ENCODE data around the gene AADACL2. TPM values are rescaled to one million over a fixed set of nuclear protein-coding genes. Genes with fewer than 3 reads are reported as not detected.
"Not testable (repeated sequence)": the region's sequence is repeated elsewhere in the genome, so short reads cannot be mapped to it uniquely, and the experiment has no call there.

The AADACL2 gene
- total RNA-seq, 1 donor from 2014 or later, result not detected

DNA sequence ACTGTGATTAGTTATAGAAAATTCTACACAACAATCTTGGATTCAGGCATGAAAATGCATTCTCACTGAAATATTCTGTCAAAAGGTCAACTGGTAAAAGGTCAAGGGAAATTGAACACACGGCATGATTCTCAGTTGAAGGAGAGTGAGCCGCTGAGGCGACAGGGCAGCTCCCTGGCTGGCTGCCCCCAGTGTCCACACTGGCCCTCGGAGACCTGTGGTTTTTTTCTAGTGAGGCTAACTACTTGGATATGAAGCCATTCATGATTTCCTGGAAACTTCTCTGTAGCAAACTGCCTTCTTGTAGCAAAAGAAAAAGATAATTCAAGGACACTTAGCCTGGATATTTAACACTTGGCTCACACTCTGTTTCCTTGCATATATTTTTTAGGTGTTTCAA, 37.2 kb downstream of the AADACL2 start:
- Mint-ChIP-seq H3K4me3 (no peak overlapping the region), H3K9me3 (no peaks in the 10 kb centered on the region), H3K27me3 (ENCODE audit: insufficient read depth) (peaks cover 9% of the 10 kb centered on the region), H3K27ac (no peak overlapping the region), H3K36me3 (ENCODE audit: low read depth) (no peaks in the 10 kb centered on the region), H3K4me1 (ENCODE audit: low read depth) (no peaks in the 10 kb centered on the region)
- DNase-seq (ENCODE audit: low spot score), result no peak
- intact Hi-C loops (cut with micrococcal nuclease), result no loop called here

DNA sequence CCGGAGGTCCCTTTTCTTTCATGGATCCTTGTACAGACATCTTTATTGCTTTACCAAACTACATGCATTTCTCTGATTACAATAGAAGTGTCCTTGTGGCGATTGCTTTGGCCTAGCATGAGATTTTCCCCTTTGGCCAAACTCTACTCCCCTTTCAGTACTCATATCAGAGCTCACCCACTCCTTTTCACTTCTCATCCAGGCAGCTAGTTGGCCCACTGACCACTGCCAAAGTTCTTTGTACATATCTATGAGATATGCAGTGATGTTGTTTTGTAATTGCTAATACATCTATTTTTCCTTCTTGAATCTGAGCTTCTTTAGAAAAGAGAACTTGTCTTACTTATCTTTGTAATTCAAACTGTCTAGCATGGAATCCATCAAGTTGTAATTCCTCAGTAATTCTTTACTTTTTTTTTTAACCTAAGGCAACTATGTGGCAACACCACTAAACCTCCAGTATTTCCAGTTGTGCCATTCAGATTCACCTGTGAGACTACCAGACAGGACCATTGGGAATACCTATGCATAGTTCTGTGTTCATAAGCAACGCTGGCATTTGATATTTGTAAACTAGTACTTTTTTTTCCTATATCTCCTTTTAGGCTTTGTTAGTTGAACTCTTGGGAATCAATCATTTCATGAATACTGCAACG, 39.2 kb downstream of the AADACL2 start:
- Mint-ChIP-seq H3K4me1 (ENCODE audit: low read depth) (no peaks in the 10 kb centered on the region), H3K27ac (no peak overlapping the region), H3K27me3 (ENCODE audit: insufficient read depth) (peaks cover 7% of the 10 kb centered on the region), H3K36me3 (ENCODE audit: low read depth) (no peaks in the 10 kb centered on the region), H3K9me3 (no peaks in the 10 kb centered on the region), H3K4me3 (no peak overlapping the region)
- intact Hi-C loops (cut with micrococcal nuclease), result no loop called here
- DNase-seq (ENCODE audit: low spot score), result no peak

DNA sequence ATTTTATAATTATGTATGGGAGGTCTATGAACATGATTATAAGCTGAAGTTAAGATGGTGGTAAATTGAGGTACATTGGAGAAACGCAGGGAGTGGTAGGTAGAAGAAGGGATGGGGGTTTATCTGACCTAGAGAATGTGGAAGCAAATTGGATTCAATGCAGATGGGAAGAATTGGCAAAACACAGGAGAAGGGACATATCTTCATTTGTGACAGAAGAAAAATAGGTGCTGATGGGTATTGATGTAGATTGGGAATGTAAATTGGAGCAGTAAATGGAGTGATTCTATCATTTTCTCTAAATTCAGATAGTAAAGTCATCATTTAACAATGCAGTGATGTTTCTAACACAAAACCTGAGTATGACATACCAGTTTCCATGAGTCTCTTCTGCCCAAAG, 40.5 kb downstream of the AADACL2 start:
- H3K4me1 Mint-ChIP-seq (ENCODE audit: low read depth), result no peaks in the 10 kb centered on the region
- intact Hi-C loops (cut with micrococcal nuclease), result no loop called here
- H3K9me3 Mint-ChIP-seq, result no peaks in the 10 kb centered on the region
- H3K4me3 Mint-ChIP-seq, result no peak overlapping the region
- H3K27me3 Mint-ChIP-seq (ENCODE audit: insufficient read depth), result peaks cover 5% of the 10 kb centered on the region
- no peak overlapping the region for H3K27ac Mint-ChIP-seq
- no peak for DNase-seq (ENCODE audit: low spot score)
- H3K36me3 Mint-ChIP-seq (ENCODE audit: low read depth), result no peaks in the 10 kb centered on the region

DNA sequence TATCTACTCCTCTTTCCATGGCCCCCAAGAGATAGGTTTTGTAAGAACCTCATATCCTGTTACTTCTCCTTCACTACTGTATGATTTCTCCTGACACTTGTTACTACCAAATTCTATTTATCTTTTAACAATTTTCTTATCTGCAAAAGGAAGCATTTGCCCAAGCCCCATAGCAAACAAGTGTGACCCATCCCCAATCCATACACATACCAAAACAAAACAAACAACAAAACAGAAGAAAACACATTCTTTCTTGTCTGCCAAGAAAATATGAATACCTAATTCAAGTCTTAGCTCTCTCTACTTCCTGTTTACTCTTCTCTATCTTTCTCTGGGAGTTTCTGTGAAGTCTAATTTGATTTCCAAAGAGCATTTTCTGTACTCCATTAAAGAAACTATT, 41.2 kb downstream of the AADACL2 start:
- Mint-ChIP-seq H3K27ac (no peak overlapping the region), H3K36me3 (ENCODE audit: low read depth) (no peaks in the 10 kb centered on the region), H3K27me3 (ENCODE audit: insufficient read depth) (peaks cover 2% of the 10 kb centered on the region), H3K4me1 (ENCODE audit: low read depth) (no peaks in the 10 kb centered on the region), H3K9me3 (no peaks in the 10 kb centered on the region), H3K4me3 (no peak overlapping the region)
- no peak for DNase-seq (ENCODE audit: low spot score)
- intact Hi-C loops (cut with micrococcal nuclease), result no loop called here

DNA sequence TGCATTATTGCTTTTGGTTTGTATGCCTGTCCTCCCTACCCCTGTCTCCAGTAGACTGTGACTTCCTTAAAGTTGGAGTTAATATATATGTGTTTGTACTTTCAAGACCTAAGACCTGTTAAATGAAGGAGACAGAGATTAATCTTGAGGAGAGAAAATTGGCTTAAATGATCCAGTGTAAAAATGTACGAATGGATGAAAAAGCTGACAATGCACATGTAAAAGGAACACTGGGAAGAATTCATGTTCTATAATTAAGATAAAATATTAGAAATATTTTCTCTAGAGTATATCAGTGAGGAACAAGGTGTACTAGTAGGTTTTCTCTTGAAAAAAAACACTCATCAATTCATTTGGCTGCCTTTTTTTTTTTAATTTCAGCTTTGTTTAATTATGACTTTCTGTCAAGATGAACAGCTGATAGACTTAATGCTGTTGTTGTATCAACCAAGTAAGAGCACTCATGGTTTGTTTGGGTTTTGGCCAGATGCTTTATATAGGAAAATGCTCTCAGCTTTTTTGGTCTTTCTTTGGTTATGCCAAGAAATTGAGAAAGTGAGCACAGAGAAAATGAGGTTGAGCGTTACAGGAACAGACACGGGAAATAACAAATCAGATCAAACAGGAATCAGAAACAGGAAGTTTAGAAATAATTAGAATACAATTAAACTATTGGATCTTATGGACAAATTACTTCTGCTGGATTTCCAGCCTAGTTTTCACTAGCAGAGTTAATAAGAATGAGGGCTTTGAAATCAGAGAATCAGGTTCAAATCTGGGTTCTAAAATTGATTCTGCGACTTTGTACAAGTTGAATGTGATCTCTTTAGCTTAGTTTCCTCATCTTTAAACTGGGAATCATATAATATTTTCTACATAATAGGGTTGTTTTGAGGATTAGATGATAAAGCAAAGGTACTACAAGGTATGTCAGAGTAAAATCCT, 41.9 kb downstream of the AADACL2 start:
- intact Hi-C loops (cut with micrococcal nuclease), result no loop called here
- H3K9me3 Mint-ChIP-seq, result no peaks in the 10 kb centered on the region

DNA sequence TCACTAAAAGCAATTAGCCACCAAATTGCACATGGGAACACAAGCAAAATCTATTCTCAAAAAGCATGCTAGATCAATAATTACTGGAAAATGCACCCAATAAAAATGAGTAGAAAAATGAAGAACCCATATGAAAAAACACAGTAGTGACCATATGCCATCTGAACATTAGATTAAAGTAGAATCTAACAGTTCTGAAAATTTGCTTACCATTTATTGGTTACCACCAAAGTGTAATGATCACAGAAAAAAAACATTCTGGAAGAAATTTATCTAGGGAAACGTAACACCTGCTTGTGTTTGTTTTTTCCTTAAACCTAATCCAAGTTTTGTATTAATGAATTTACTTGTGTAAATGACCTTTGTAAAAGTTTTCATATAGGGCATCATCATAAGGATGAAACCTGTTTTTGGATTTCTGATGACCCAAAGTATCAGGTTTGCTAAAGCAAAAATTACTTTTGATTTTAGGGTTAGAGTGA, 42.6 kb downstream of the AADACL2 start:
- Mint-ChIP-seq H3K4me3 (no peak overlapping the region), H3K36me3 (ENCODE audit: low read depth) (no peaks in the 10 kb centered on the region), H3K27me3 (ENCODE audit: insufficient read depth) (peaks cover 2% of the 10 kb centered on the region), H3K27ac (no peak overlapping the region), H3K9me3 (no peaks in the 10 kb centered on the region), H3K4me1 (ENCODE audit: low read depth) (no peaks in the 10 kb centered on the region)
- no peak for DNase-seq (ENCODE audit: low spot score)
- intact Hi-C loops (cut with micrococcal nuclease), result no loop called here

More for the DNA sequence above, 41.9 kb downstream of the AADACL2 start:
- Mint-ChIP-seq H3K4me3 (no peak overlapping the region), H3K36me3 (ENCODE audit: low read depth) (no peaks in the 10 kb centered on the region), H3K27me3 (ENCODE audit: insufficient read depth) (peaks cover 2% of the 10 kb centered on the region), H3K4me1 (ENCODE audit: low read depth) (no peaks in the 10 kb centered on the region), H3K27ac (no peak overlapping the region)
- DNase-seq (ENCODE audit: low spot score), result no peak

DNA sequence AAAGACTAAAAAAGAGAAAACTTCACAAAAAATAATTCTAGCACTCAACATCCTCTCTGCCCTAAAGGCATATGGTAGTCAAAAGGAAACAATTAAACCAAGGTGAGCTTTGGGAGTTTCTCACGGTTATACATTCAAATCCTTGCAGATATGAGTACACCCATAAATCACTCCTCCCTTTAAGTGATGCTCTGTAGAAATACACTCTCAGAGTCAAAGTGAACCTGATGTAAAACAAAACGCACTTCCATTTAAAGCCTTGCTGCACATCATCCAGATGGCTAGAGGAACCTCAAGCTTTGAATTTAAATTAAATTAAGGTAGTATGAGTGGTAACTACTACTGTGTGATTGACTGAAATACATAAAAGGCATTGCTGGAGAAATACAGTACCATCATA, 44.2 kb downstream of the AADACL2 start:
- Mint-ChIP-seq H3K9me3 (no peaks in the 10 kb centered on the region), H3K4me3 (no peak overlapping the region), H3K27me3 (ENCODE audit: insufficient read depth) (peaks cover 2% of the 10 kb centered on the region), H3K27ac (no peak overlapping the region), H3K36me3 (ENCODE audit: low read depth) (no peaks in the 10 kb centered on the region), H3K4me1 (ENCODE audit: low read depth) (no peaks in the 10 kb centered on the region)
- intact Hi-C loops (cut with micrococcal nuclease), result no loop called here
- DNase-seq (ENCODE audit: low spot score), result no peak

DNA sequence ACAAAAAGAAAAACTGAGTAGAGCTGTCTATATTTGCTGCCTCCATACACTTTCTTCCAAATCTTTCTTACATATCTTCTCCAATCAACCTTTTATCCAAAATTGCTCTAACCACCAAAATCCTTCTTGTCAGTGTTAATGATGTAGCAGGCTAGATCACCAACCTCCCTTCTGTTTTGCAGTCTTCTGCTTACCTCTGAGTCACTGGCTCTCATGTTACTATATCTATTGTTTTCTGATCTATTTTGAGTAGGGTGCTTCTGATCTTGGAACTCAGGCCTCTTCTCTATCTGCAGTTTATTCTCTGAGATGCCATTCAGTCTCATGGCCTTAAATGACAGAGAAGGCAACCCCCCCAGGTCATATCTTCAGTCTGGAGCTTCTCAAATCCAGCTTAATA, 53.9 kb downstream of the AADACL2 start:
- DNase-seq (ENCODE audit: low spot score), result no peak
- intact Hi-C loops (cut with micrococcal nuclease), result no loop called here
- Mint-ChIP-seq H3K9me3 (no peaks in the 10 kb centered on the region), H3K4me3 (no peak overlapping the region), H3K27me3 (ENCODE audit: insufficient read depth) (no peaks in the 10 kb centered on the region), H3K4me1 (ENCODE audit: low read depth) (no peaks in the 10 kb centered on the region), H3K36me3 (ENCODE audit: low read depth) (no peaks in the 10 kb centered on the region), H3K27ac (no peak overlapping the region)

DNA sequence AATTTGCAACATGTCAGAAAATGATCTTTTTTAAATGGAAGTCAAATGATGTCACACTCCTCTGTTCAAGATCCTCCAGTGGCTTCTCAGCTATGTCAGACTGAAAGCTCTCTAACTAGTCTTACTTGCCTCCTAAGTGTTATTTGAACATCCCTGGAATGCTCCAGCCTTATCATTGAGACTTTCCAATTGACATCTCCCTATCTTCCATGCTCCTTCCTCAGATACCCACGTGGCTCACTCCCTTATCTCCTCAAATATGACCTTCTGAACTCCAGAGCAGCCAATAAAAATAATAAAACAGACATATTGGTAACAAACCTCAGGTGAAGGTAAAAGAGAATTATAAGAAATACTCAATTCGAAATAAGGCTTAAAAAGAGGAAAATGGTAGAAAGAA, 54.7 kb downstream of the AADACL2 start:
- H3K4me1 Mint-ChIP-seq (ENCODE audit: low read depth), result no peaks in the 10 kb centered on the region
- intact Hi-C loops (cut with micrococcal nuclease), result no loop called here
- no peak for DNase-seq (ENCODE audit: low spot score)
- no peaks in the 10 kb centered on the region for H3K27me3 Mint-ChIP-seq (ENCODE audit: insufficient read depth)
- no peaks in the 10 kb centered on the region for H3K36me3 Mint-ChIP-seq (ENCODE audit: low read depth)
- no peak overlapping the region for H3K27ac Mint-ChIP-seq
- no peak overlapping the region for H3K4me3 Mint-ChIP-seq
- H3K9me3 Mint-ChIP-seq, result no peaks in the 10 kb centered on the region

DNA sequence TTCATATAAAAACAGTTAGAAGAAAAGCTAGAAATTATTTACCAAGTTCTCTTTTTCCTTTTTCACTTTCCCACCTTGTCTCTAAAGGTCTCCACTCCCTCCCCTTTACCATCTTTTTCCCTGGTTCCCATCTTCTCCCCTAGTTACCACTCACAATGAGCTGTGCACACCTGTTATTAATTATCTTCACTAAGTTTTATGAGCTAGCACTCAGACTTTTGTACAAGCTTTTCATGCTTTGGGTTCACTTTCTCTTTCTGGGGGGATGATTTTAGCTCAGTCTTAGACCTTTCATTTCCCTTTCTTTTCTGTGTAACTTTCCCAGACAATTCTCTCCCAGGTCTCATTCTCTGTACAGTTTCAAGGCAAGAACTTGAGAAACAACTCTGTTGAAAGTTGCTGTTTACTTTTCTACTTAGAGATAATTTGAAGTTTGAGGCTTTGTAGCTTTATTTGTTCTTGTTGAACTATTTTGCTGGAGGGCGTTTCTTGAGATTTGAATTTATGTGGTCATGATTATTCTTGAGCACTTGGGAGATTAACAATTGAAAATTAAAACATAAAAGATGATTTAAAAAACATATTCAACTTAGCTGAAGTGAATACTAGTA, 56.2 kb downstream of the AADACL2 start:
- no peak overlapping the region for H3K4me3 Mint-ChIP-seq
- H3K27me3 Mint-ChIP-seq (ENCODE audit: insufficient read depth), result no peaks in the 10 kb centered on the region
- no peaks in the 10 kb centered on the region for H3K4me1 Mint-ChIP-seq (ENCODE audit: low read depth)
- no peak overlapping the region for H3K27ac Mint-ChIP-seq
- no peaks in the 10 kb centered on the region for H3K9me3 Mint-ChIP-seq
- intact Hi-C loops (cut with micrococcal nuclease), result no loop called here
- DNase-seq (ENCODE audit: low spot score), result no peak
- no peaks in the 10 kb centered on the region for H3K36me3 Mint-ChIP-seq (ENCODE audit: low read depth)

DNA sequence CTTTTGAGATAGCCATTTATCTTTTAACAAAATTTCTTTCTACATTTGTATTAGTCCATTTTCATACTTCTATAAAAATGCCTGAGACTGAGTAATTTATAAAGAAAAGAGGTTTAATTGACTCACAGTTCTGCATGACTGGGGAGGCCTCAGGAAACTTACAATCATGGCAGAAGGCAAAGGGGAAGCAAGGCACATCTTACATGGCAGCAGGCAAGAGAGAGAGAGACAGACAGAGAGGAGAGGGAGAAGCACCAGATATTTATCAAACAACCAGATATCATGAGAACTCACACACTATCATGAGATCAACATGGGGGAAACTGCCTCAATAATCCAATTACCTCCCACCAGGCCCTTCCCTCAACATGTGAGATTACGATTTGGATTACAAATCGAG, 57.0 kb downstream of the AADACL2 start:
- H3K27ac Mint-ChIP-seq; H3K9me3 Mint-ChIP-seq; H3K4me1 Mint-ChIP-seq (ENCODE audit: low read depth); H3K27me3 Mint-ChIP-seq (ENCODE audit: insufficient read depth); H3K4me3 Mint-ChIP-seq; intact Hi-C loops (cut with micrococcal nuclease); H3K36me3 Mint-ChIP-seq (ENCODE audit: low read depth); DNase-seq (ENCODE audit: low spot score): not testable (repeated sequence)

DNA sequence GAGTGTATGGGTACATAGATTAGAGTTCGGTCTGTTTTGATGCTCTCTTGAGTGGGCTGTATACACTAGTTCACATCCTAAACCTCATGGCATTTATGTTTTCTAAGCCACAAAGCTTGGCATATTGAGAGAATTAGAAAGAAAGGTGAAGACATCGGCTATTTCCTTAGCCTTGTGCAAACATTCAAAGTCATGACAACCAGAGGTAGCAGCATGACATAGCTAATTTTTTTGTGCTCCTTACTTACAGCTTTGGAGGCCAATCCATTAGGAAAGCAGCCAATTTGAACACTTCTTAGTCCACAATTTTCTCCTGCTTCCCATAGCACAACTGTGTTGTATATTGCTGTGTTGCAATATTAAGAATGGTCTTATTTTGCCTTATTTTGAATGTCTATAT, 58.7 kb downstream of the AADACL2 start:
- intact Hi-C loops (cut with micrococcal nuclease), result no loop called here

DNA sequence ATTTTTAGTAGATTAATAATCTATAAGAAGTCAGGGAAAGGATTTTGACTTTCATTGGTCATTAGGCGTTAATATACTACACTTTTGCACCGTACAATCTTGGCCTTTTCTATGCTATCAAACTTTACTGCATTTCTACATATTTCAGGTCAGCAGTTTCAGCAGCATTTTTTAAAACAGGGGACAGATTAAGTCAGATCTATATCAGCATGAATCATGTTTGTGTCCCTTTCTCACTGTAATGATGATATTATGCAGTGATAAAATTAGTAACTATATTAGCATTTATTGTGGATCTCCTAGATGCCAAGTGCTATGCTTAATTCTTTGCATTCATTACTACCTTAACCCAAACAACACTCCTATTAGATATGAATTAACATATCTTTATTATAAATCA, 59.9 kb downstream of the AADACL2 start:
- Mint-ChIP-seq H3K4me3 (no peak overlapping the region), H3K9me3 (no peaks in the 10 kb centered on the region), H3K36me3 (ENCODE audit: low read depth) (no peaks in the 10 kb centered on the region), H3K4me1 (ENCODE audit: low read depth) (no peaks in the 10 kb centered on the region), H3K27ac (no peak overlapping the region), H3K27me3 (ENCODE audit: insufficient read depth) (no peaks in the 10 kb centered on the region)
- intact Hi-C loops (cut with micrococcal nuclease), result no loop called here
- no peak for DNase-seq (ENCODE audit: low spot score)

More for the DNA sequence above, 58.7 kb downstream of the AADACL2 start:
- Mint-ChIP-seq H3K27me3 (ENCODE audit: insufficient read depth) (no peaks in the 10 kb centered on the region), H3K36me3 (ENCODE audit: low read depth) (no peaks in the 10 kb centered on the region), H3K4me3 (no peak overlapping the region), H3K4me1 (ENCODE audit: low read depth) (no peaks in the 10 kb centered on the region), H3K27ac (no peak overlapping the region), H3K9me3 (no peaks in the 10 kb centered on the region)
- DNase-seq (ENCODE audit: low spot score), result no peak

Data from activated T-helper 1 cell treated with anti-CD3 and anti-CD28 coated beads, Interleukin-12 subunit alpha, Interleukin-12 subunit beta, Interleukin-2, Interleukin-4 antibody, amounts not matched to agents 30 ng/mL and 10 ng/mL and 1 ng/mL, durations not matched to agents 14 hours and 24 hours and 36 hours (primary cell).